HG03378 (cell line): ENCODE results near the gene MGST1.
"Not testable (repeated sequence)": the region's sequence is repeated elsewhere in the genome, so short reads cannot be mapped to it uniquely, and the experiment has no call there.

Experiments used
- ATAC-seq: cut with Tn5 transposase; IDR thresholded peaks from one replicate; pipeline ENCODE4 v1.9.1; 2021; ENCODE audit warnings: mild to moderate bottlenecking, moderate library complexity; ENCODE audit not compliant: unreplicated experiment

MGST1 gene

DNA sequence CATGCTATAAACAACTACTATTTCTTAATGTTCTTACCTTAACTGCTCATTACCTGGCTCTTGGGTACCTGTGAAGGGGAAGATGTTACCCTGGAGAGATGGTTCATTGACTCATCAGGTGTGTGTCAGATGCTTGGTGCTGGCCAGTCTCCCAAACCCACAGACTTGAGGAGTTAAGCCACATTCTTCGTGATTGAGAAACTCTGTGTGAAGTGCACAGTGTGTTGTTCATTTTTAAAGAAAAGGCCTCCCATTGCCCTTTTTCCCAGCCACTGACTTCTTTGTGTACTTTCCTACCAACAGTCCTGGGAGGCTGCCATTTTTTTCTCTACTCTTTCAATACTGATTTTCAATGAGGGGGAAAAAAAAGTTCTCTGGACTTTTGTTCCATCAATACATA is 3.2 kb downstream of the MGST1 start:
- ATAC-seq = no peak

DNA sequence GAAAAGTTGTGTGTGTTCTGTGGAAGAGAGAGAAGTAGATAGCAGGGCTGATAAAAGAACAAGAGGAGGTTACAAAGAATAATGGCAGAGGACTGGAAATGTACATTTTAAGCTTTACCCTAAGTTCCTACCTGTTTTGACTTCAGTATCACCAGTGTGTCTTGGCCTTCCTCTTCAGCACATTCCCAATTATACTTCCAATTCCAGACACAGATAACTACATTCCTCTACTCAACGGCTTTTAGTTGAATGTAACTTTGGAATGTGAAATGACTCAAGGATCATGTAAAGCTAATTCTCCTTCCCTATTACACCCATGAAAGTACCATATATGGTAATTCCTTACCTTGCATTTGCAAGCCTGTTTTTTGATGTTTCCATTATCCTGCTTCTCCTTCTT is 5.0 kb downstream of the MGST1 start:
- no peak for ATAC-seq

DNA sequence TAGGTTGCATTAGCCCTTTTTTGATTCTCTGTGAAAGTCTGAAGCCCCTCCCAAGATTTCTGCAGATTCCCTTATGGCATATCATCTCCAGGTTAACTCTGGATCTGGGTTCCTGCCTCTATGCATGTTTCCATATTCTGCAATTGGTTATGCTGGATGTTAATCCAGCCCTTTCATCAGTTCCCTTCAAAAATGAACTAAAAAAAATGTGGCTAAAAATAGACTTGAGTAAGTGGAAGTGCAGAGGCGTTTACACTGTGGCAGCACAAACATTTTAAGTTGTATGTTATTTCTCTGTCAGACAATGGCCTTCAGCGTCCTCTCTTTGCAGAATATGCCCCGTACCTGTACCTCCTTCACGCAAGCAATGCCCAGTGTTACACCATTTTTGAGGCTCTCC is 11.4 kb downstream of the MGST1 start:
- ATAC-seq = no peak

DNA sequence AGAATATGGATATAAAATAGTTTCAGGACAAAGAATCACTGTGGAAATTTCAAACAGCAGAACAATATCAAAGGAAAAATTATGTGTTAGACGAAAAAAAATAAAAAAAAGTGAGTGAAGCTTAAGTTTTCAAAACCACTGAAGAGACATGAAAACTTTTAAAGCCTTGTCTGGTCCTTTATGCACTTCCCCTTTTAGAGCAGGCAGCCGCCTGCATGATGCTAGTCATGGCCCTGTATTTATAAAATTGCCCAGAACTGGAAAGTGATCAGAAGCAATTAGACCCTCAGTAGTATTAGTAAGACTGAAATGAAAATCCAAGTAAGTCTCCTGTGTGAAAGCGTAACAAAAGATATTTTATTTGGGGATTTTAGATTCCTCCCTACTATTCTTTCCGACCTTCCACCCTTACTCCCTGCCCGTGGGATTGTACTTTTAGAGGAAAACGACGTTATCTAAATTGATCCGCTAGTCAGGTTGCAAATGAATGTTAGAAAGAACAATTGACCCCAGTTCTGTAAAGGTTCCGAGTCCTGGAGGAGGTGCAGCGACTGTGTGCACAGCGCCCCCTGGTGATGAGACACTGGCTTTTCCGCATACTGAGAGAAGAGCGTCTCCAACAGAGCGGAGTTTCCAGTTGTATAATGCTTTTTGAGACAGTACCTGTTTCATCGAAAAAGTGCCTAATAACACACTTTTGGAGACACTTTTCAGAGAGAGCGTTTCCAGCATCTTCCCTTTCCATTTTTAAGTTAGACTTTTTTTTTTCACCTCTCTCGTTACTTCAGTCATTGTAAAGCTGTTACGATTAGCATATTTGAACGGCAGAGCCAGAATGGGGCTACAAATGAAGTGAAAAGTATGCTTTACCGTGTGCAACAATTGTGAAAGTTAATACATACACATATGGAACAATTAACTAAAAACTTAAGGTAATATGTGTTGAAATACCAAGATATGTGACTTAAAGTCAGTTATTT is 12.4 kb downstream of the MGST1 start:
- no peak for ATAC-seq

DNA sequence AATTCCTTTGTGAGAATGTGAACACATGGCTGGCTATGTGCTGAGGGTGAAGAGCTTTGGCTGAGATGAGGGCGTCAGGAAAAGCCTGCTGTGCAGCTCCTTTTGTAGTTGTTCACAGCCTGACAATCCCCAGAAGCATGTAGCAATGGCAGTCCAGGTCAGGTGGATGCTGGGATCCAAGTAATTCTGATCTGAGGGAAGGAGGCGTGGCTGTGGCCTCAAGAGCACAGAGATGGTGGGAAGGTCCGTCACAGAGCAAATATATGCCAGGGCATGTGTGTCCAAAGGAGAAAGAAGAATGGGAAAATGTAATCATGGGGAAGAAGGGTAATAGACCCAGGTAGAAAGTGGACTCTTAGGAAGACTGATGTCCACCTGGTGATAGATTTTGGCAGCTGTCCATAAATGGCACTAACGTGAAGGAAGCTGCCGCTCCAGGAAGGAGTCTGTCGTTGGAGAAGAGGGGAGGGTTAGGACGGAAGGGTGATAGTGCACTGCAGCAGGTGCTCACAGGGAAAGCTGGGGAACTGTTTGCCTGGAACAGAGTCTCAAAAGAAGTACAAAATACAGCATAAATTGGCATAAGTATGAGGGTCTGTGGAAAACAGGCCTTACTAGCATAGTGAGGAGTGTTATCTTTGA is 13.8 kb downstream of the MGST1 start:
- no peak for ATAC-seq

DNA sequence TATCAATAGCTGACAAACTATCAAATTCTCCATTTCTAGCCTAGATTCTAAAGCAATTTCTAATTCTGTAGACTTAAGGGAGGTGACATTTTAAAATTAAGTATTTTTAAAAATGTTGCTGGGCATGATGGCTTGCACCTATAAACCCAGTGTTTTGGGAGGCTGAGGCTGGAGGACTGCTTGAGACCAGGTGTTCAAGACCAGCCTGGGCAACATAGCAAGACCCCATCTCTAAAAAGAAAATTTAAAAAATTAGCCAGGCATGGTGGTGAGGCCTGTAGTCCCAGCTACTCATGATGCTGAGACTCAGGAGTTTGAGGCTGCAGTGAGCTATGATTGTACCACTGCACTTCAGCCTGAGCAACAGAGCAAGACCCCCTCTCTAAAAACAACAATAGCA is 15.1 kb downstream of the MGST1 start:
- no peak for ATAC-seq

DNA sequence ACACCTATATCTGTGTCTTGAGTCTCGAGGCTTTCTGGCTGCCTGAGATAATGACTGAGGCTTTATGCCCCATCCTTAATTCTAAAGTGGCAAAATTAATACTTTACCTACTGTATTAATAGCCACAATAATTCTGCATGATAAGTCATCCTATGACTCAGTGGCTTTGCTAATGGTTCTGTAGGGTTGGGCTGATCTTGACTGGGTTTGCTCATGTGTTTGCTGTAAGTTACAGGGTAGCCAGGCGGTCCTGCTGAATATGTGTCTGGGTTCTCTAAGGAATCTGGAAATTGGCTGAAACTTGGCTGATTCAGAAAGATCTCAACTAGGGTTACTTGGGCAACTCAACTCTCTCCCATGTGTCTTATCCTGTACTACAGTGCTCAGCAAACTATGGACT is 21.7 kb downstream of the MGST1 start:
- no peak for ATAC-seq

DNA sequence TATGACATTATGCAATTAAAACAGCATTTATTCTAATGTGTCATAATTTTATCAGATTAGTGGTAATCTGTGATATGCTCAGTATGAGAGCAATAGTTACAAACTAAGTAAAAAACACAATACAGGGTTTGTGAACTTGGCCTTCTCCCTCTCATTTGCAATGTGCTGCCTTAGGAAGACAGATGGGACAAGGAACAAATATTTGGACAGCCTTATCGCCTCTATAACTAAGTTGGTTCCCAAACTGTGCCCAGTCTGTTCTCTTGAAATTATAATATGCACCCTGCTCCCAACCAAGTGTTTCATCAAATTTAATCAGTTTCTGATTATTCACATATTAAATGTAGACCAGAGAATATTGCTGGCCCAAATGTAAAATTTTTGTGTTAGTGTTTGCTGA is 22.7 kb downstream of the MGST1 start:
- no peak for ATAC-seq

DNA sequence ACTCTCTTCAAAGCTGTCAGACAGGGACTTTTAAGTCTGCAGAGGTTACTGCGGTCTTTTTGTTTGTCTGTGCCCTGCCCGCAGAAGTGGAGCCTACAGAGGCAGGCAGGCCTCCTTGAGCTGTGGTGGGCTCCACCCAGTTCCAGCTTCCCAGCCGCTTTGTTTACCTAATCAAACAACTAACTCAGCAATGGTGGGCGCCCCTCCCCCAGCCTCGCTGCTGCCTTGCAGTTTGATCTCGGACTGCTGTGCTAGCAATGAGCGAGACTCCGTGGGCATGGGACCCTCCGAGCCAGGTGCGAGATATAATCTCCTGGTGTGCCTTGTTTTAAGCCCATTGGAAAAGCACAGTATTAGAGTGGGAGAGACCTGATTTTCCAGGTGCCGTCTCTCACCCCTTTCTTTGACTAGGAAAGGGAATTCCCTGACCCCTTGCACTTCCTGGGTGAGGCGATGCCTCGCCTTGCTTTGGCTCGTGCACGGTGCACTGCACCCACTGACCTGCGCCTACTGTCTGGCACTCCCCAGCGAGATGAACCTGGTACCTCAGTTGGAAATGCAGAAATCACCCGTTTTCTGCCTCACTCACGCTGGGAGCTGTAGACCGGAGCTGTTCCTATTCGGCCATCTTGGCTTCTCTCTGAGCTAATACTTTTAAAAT is 35.3 kb downstream of the MGST1 start:
- not testable (repeated sequence) for ATAC-seq

DNA sequence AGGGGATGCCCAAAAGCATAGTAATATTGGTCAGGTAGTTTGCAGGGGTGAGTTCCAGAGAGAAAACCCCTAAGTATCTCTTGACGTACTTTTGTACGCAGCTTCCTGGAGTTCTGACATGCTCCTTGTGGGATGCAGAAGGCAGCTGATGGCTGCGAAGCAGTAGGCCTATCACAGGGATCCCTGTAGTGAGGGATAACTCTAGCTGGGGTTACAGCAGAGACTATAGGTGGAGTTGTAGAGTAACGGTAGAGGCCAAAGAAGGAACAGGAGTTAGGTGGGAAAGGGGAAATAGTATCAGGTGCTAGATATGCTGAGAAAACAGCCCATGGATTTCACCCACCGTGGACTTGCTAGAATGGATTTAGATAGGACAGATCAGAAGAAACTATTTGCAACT is 37.3 kb downstream of the MGST1 start:
- no peak for ATAC-seq

DNA sequence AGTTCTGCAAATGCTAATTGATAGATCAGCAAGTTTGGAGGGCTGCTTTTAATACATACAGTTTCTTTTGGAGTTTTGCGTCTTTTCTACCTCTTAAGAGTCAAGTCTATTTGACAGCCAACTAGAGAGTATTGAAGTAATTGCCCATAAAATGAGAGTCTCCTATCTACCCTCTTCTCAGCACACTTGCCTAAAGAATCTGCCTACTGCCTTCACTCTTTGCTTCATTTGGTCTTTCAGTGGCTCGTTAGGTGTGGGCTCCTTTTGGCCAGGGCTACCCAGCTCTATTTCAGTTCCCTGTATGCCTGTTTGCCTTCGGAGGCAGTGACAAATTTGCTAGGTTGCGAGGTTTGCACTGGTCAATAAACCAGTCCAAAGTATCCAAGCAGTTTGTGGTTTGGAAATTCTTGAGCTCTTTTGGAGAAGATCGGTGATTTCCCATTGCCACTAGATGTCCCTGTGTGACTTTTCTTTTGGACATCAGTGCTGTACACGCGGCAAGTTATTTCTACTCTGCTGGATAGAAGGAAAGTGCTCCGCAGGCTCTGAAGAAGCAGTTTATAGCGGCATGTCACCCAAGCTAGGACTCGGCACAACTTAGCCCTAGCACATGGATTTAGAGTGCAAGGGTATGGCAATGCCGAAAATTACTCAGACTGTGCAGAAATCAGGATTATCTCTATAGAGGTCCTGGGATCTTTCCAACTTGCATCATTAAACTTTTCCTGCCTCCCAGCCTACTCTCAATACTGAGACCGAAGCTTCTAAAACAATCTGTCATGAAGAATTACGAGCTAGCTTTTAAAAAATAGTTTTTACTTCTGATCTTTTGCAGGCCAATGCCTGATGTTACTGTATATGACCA is 38.6 kb downstream of the MGST1 start:
- ATAC-seq = no peak

DNA sequence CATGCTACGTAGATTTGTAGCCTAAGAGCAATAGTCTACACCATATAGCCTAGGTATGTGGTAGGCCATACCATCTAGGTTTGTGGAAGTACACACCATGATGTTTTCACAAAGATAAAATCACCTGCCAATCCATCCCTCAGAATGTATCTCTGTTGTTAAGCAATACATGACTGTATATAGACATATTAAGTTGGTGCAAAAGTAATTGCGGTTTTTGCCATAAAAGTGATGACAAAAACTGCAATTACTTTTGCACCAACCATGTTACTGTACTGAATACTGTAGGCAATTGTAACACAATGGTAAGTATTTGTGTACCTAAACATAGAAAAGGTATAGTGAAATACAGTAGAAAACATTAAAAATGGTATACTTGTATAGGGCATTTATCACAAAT is 40.5 kb downstream of the MGST1 start:
- no peak for ATAC-seq

DNA sequence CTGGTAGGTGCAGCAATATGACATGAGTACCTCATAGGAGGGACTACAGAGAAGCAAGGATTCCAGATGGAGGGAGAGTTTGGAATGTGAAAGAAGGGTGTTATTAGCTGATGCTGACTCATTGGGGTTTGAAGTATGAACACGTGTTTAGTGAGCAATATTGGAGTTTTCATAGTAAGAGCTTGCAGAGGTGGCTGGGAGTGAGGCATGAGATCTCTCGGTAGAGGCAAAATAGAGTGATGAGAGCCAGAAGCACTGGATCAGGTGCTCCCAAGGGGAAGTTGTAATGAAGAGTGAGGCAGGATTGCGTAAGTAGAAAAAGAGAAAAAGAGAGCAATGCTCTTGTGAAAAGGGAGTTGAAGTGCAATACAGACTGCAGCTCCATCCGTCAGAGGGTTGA is 42.1 kb downstream of the MGST1 start:
- ATAC-seq = no peak

DNA sequence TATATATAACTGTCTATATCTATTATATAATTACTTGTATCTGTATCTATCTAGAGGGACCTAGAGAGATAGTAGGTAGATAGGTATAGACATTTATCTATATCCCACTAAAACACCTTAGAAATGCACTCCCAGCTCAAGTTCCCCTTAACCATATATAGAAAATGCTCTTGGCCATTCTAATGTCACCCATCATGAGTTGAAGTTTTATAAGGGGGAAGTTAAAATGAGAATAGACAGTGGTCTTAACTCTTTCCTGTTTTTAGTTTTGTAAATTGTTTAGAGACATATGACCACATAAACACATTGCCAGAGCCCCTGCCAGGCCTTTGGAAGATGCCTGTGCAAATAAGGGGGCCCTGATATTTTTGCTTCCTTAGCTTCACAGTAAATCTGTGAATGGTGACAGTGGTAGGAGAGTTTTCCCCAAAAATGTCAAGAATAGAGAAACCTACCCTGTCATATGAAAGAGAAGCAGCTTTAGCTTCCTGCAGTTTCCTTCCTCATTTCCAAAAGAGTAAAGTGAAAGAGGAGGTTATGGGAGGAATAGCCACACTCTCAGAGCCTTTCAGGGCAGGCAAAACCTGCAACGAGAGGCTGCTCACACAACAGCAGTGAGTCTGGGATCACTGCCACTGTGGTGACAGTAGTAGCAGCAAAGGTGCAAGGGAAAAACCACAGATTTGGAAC is 45.5 kb downstream of the MGST1 start:
- no peak for ATAC-seq

DNA sequence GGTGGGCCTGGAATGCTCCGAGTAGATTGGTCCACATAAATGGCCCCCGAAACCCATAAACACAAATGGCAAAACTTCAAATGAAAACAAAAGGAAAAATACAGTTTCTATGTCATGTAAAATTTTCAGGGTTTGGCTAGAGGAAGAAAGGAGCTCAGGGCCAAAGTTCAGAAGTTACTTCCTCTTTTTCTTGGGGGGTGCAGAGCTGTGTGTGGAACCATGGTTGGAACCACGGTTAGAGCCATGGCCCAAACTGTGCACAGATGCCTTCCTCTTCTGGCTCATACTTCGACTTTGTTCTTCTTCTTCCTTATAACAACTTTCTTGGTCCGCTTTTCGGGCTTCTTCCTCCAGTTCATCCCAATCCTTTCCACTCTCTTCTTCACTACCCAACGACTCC is 51.7 kb downstream of the MGST1 start:
- no peak for ATAC-seq

DNA sequence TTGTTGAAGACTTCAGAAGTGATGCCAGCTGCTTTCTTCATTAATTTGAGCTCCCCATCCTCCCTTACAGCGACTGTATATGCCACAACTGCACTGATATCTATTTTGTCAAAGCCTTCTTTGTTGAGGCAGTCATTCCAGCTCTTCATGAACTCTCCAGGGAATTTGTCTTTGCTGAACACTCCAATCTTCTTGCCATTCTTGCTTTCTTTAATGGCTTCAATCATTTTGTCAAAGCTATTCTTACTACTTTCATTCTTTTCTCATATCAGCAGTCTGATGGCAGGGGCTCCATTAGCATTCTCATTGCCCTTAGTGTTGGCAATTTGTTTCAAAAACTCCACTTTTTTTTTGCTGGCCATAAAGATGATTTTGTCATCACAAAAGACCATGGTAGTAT is 54.4 kb downstream of the MGST1 start:
- not testable (repeated sequence) for ATAC-seq

DNA sequence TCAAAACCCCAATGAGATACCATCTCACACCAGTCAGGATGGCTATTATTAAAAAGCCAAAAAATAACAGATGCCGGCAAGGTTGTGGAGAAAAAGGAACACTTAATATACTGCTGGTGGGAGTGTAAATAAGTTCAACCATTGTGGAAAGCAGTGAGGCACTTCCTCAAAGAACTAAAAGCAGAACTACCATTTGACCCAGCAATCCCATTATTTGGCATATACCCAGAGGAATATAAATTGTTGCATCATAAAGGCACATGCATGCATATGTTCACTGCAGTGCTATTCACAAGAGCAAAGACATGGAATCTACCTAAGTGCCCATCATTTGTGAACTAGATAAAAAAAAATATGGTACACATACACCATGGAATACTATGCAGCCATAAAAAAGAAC is 59.9 kb downstream of the MGST1 start:
- ATAC-seq = no peak
